Fibroblast of skin of left biceps (primary cell): ENCODE measurements around the gene KLRD1.
"Not testable (repeated sequence)": the region's sequence is repeated elsewhere in the genome, so short reads cannot be mapped to it uniquely, and the experiment has no call there.

Experiments used
- DNase-seq, 2 experiments: peaks; one replicate each; pipeline ENCODE4 v3.0.0-alpha.2; 2013; ENCODE audit warnings: low read depth in 2 of 2

The KLRD1 gene

GRCh38 chr12:10338470-10338869 is 30.8 kb downstream of the KLRD1 start:
- DNase-seq = not testable (repeated sequence)

- DNase-seq = no peak
Measured at GRCh38 chr12:10339053-10339840, 31.6 kb downstream of the KLRD1 start.

- DNase-seq = not testable (repeated sequence)
Measured at GRCh38 chr12:10340946-10341345, 33.3 kb downstream of the KLRD1 start.

GRCh38 chr12:10341892-10342509 is 34.3 kb downstream of the KLRD1 start:
- DNase-seq = no peak

GRCh38 chr12:10351457-10351856 is 43.8 kb downstream of the KLRD1 start:
- not testable (repeated sequence) for DNase-seq

- no peak for DNase-seq
Measured at GRCh38 chr12:10354071-10354470, 46.4 kb downstream of the KLRD1 start.

GRCh38 chr12:10354502-10354901 is 46.8 kb downstream of the KLRD1 start:
- no peak for DNase-seq

GRCh38 chr12:10358131-10358530 is 50.5 kb downstream of the KLRD1 start:
- DNase-seq = no peak

GRCh38 chr12:10358969-10359368 is 51.3 kb downstream of the KLRD1 start:
- no peak for DNase-seq

GRCh38 chr12:10361084-10361483 is 53.4 kb downstream of the KLRD1 start:
- no peak for DNase-seq

- no peak for DNase-seq
Measured at GRCh38 chr12:10361622-10362021, 54.0 kb downstream of the KLRD1 start.

GRCh38 chr12:10362325-10362724 is 54.7 kb downstream of the KLRD1 start:
- DNase-seq = no peak

GRCh38 chr12:10362828-10363657 is 55.4 kb downstream of the KLRD1 start:
- DNase-seq = no peak

- DNase-seq = no peak
Measured at GRCh38 chr12:10363658-10363913, 55.9 kb downstream of the KLRD1 start.

- DNase-seq = no peak
Measured at GRCh38 chr12:10363914-10364814, 56.5 kb downstream of the KLRD1 start.

- DNase-seq = peak; percentile 50 to 51
Measured at GRCh38 chr12:10364815-10365622, 57.3 kb downstream of the KLRD1 start.

GRCh38 chr12:10365696-10366405 is 58.2 kb downstream of the KLRD1 start:
- DNase-seq = no peak

- DNase-seq = no peak
Measured at GRCh38 chr12:10366875-10367274, 59.2 kb downstream of the KLRD1 start.

GRCh38 chr12:10367714-10368113 is 60.0 kb downstream of the KLRD1 start:
- not testable (repeated sequence) for DNase-seq
